Measurements from ENCODE around the gene AARS2.
"Not testable (repeated sequence)": the region's sequence is repeated elsewhere in the genome, so short reads cannot be mapped to it uniquely, and the experiment has no call there.

GRCh38 chr6:44314657-44315056 is 1.5 kb upstream of the AARS2 start:
- not testable (repeated sequence) for TF ChIP-seq HMBOX1 (IDR thresholded peaks at IDR 0.05); CBX1 (IDR thresholded peaks at IDR 0.05; ENCODE audit: low read depth)
